B cell (primary cell): ENCODE results near the gene TIAM1.

Source experiments
- EZH2 ChIP-seq: IDR thresholded peaks from 2 replicates; pipeline ENCODE4 v1.6.1; 2012; ENCODE audit warnings: borderline replicate concordance, low read depth, mild to moderate bottlenecking, moderate library complexity, low read length; ENCODE audit not compliant: insufficient read depth, poor library complexity, severe bottlenecking
- TF ChIP-seq, protein P1 (sequence below): fragments of 200-600 bp; IDR thresholded peaks from one replicate; pipeline ENCODE4 v1.8.0; 2022; ENCODE audit warnings: antibody characterized with exemption, mild to moderate bottlenecking

DNA sequence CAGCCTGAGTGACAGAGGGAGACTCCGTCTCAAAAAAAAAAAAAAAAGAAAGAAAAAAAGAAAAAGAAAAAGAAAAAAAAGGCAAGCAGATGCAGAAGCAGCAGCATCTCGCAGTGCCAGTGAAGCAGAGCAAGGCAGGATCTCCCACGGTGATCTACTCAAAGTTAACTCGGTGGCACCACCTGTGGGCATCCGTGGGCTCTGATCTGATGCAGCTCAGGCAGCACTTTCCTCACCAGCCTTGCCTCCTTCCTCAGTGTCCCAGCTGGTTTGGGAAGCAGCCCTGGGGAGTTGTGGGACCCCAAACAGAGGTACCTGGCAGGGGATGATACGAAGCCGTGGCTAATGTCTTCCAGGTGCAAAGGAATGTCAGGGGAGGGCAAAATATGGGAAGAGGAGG lies 201.5 kb downstream of the TIAM1 start:
- no peak for TF ChIP-seq EZH2
- TF ChIP-seq, protein P1, sequence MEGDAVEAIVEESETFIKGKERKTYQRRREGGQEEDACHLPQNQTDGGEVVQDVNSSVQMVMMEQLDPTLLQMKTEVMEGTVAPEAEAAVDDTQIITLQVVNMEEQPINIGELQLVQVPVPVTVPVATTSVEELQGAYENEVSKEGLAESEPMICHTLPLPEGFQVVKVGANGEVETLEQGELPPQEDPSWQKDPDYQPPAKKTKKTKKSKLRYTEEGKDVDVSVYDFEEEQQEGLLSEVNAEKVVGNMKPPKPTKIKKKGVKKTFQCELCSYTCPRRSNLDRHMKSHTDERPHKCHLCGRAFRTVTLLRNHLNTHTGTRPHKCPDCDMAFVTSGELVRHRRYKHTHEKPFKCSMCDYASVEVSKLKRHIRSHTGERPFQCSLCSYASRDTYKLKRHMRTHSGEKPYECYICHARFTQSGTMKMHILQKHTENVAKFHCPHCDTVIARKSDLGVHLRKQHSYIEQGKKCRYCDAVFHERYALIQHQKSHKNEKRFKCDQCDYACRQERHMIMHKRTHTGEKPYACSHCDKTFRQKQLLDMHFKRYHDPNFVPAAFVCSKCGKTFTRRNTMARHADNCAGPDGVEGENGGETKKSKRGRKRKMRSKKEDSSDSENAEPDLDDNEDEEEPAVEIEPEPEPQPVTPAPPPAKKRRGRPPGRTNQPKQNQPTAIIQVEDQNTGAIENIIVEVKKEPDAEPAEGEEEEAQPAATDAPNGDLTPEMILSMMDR, result no peak
